Embryonic facial prominence (tissue), 1 donor: ENCODE results near the gene HHAT.

Experiments used
- DNase-seq: peaks from one replicate; pipeline ENCODE4 v3.0.0-alpha.2; 2016; ENCODE audit errors: extremely low spot score

The HHAT gene

GRCh38 chr1:210359255-210359654 lies 30.6 kb downstream of the HHAT start:
- DNase-seq, result no peak

- no peak for DNase-seq
These were observed 32.3 kb downstream of the HHAT start for GRCh38 chr1:210360852-210361477.

GRCh38 chr1:210361665-210362064 lies 33.0 kb downstream of the HHAT start:
- no peak for DNase-seq

- DNase-seq, result no peak
These were observed 33.8 kb downstream of the HHAT start for GRCh38 chr1:210362526-210362925.

GRCh38 chr1:210363119-210363518 lies 34.4 kb downstream of the HHAT start:
- DNase-seq, result no peak

GRCh38 chr1:210364479-210364878 lies 35.8 kb downstream of the HHAT start:
- DNase-seq, result no peak

GRCh38 chr1:210366767-210367166 lies 38.1 kb downstream of the HHAT start:
- no peak for DNase-seq

- no peak for DNase-seq
These were observed 38.9 kb downstream of the HHAT start for GRCh38 chr1:210367566-210367965.

GRCh38 chr1:210369425-210369824 lies 40.7 kb downstream of the HHAT start:
- no peak for DNase-seq

GRCh38 chr1:210371916-210372315 lies 43.2 kb downstream of the HHAT start:
- DNase-seq, result no peak

- DNase-seq, result no peak
These were observed 43.8 kb downstream of the HHAT start for GRCh38 chr1:210372491-210372890.

- no peak for DNase-seq
These were observed 44.4 kb downstream of the HHAT start for GRCh38 chr1:210372931-210373627.

- DNase-seq, result no peak
These were observed 44.9 kb downstream of the HHAT start for GRCh38 chr1:210373628-210373877.

GRCh38 chr1:210373878-210374599 lies 45.3 kb downstream of the HHAT start:
- no peak for DNase-seq

GRCh38 chr1:210374600-210374953 lies 45.9 kb downstream of the HHAT start:
- DNase-seq, result no peak

- no peak for DNase-seq
These were observed 48.2 kb downstream of the HHAT start for GRCh38 chr1:210376836-210377372.

- no peak for DNase-seq
These were observed 49.1 kb downstream of the HHAT start for GRCh38 chr1:210377731-210378333.

GRCh38 chr1:210378736-210379135 lies 50.0 kb downstream of the HHAT start:
- DNase-seq, result no peak

- DNase-seq, result no peak
These were observed 53.2 kb downstream of the HHAT start for GRCh38 chr1:210381934-210382333.

GRCh38 chr1:210384625-210385024 lies 55.9 kb downstream of the HHAT start:
- no peak for DNase-seq

- no peak for DNase-seq
These were observed 56.5 kb downstream of the HHAT start for GRCh38 chr1:210385228-210385627.

- DNase-seq, result no peak
These were observed 65.6 kb downstream of the HHAT start for GRCh38 chr1:210394281-210394821.
